H9 (cell line): ENCODE results near the gene SMIM22. TPM values are rescaled to one million over a fixed set of nuclear protein-coding genes. Genes with fewer than 3 reads are reported as not detected.

Source experiments
- DNase-seq: peaks from one replicate; pipeline ENCODE4 v3.0.0-alpha.2; 2017
- H2AFZ ChIP-seq: one replicate; pipeline ENCODE4 v1.6.1; 2013; ENCODE audit warnings: mild to moderate bottlenecking, low read length, control low read depth, moderate library complexity
- H2AK5ac ChIP-seq: 2 replicates; pipeline ENCODE4 v1.6.1; 2013; ENCODE audit warnings: low read length, control low read depth, mixed read lengths; ENCODE audit not compliant: insufficient read length
- H2BK120ac ChIP-seq: one replicate; pipeline ENCODE4 v1.6.1; 2013; ENCODE audit warnings: low read depth, mild to moderate bottlenecking, low read length, control low read depth, inconsistent platforms; ENCODE audit not compliant: poor library complexity, severe bottlenecking
- H2BK12ac ChIP-seq: 2 replicates; pipeline ENCODE4 v1.6.1; 2013; ENCODE audit warnings: low read length, control low read depth, mixed read lengths, low read depth; ENCODE audit not compliant: insufficient read length
- H2BK15ac ChIP-seq: 2 replicates; pipeline ENCODE4 v1.6.1; 2013; ENCODE audit warnings: low read depth, low read length, control low read depth
- H2BK20ac ChIP-seq: one replicate; pipeline ENCODE4 v1.6.1; 2013; ENCODE audit warnings: low read depth, mild to moderate bottlenecking, low read length, control low read depth, inconsistent platforms; ENCODE audit not compliant: poor library complexity, severe bottlenecking
- H2BK5ac ChIP-seq: 2 replicates; pipeline ENCODE4 v1.6.1; 2013; ENCODE audit warnings: low read length, control low read depth, mixed read lengths; ENCODE audit not compliant: insufficient read length
- H3K14ac ChIP-seq: 2 replicates; pipeline ENCODE4 v1.6.1; 2013; ENCODE audit warnings: low read length, control low read depth; ENCODE audit not compliant: insufficient read depth
- H3K18ac ChIP-seq: 2 replicates; pipeline ENCODE4 v1.6.1; 2013; ENCODE audit warnings: low read depth, mild to moderate bottlenecking, mixed read lengths, low read length, control low read depth; ENCODE audit not compliant: insufficient read length
- H3K23ac ChIP-seq: 2 replicates; pipeline ENCODE4 v1.6.1; 2013; ENCODE audit warnings: low read length, control low read depth, mixed read lengths, low read depth; ENCODE audit not compliant: insufficient read length
- H3K23me2 ChIP-seq: 2 replicates; pipeline ENCODE4 v1.6.1; 2013; ENCODE audit warnings: low read depth, mild to moderate bottlenecking, mixed read lengths, low read length, control low read depth; ENCODE audit not compliant: insufficient read length, poor library complexity, severe bottlenecking
- H3K27ac ChIP-seq: 2 replicates; pipeline ENCODE4 v1.5.1; 2013; ENCODE audit warnings: low read length, control low read depth, mixed read lengths, low read depth; ENCODE audit not compliant: insufficient read length
- H3K27me3 ChIP-seq: 2 replicates; pipeline ENCODE4 v1.6.1; 2013; ENCODE audit warnings: low read length, control low read depth, inconsistent platforms; ENCODE audit not compliant: insufficient read depth
- H3K4ac ChIP-seq: 2 replicates; pipeline ENCODE4 v1.6.1; 2013; ENCODE audit warnings: low read depth, mild to moderate bottlenecking, control low read depth, inconsistent platforms, low read length, moderate library complexity
- H3K4me1 ChIP-seq: 2 replicates; pipeline ENCODE4 v1.6.1; 2013; ENCODE audit warnings: low read length, control low read depth, inconsistent platforms; ENCODE audit not compliant: insufficient read depth
- H3K4me2 ChIP-seq: 2 replicates; pipeline ENCODE4 v1.6.1; 2013; ENCODE audit warnings: low read length, control low read depth, mixed read lengths; ENCODE audit not compliant: insufficient read length, insufficient read depth
- H3K56ac ChIP-seq: 2 replicates; pipeline ENCODE4 v1.6.1; 2013; ENCODE audit warnings: low read depth, mild to moderate bottlenecking, mixed read lengths, low read length, control low read depth; ENCODE audit not compliant: insufficient read length
- H3K79me1 ChIP-seq: 2 replicates; pipeline ENCODE4 v1.6.1; 2013; ENCODE audit warnings: low read depth, mild to moderate bottlenecking, moderate library complexity, low read length, control low read depth, inconsistent platforms; ENCODE audit not compliant: insufficient read depth, poor library complexity, severe bottlenecking
- H3K79me2 ChIP-seq: 2 replicates; pipeline ENCODE4 v1.6.1; 2013; ENCODE audit warnings: low read length, control low read depth, inconsistent platforms; ENCODE audit not compliant: insufficient read depth
- H3K9ac ChIP-seq: 2 replicates; pipeline ENCODE4 v1.6.1; 2013; ENCODE audit warnings: low read length, control low read depth, mixed read lengths; ENCODE audit not compliant: insufficient read length; ENCODE audit errors: extremely low read depth
- H3K9me3 ChIP-seq: one replicate; pipeline ENCODE4 v1.6.1; 2013; ENCODE audit warnings: low read depth, low read length, inconsistent platforms; ENCODE audit not compliant: control insufficient read depth
- H3T11ph ChIP-seq: one replicate; pipeline ENCODE4 v1.6.1; 2013; ENCODE audit warnings: mild to moderate bottlenecking, low read length, control low read depth, inconsistent platforms
- H4K20me1 ChIP-seq: one replicate; pipeline ENCODE4 v1.6.1; 2013; ENCODE audit not compliant: control insufficient read depth, insufficient read length, insufficient read depth
- H4K5ac ChIP-seq: 2 replicates; pipeline ENCODE4 v1.6.1; 2013; ENCODE audit warnings: low read depth, mild to moderate bottlenecking, mixed read lengths, low read length, control low read depth; ENCODE audit not compliant: insufficient read length
- H4K8ac ChIP-seq: replicated peaks from 2 replicates; pipeline ENCODE4 v1.6.1; 2013; ENCODE audit warnings: low read length, control low read depth, mixed read lengths, low read depth; ENCODE audit not compliant: insufficient read length
- H4K91ac ChIP-seq: 2 replicates; pipeline ENCODE4 v1.6.1; 2013; ENCODE audit warnings: low read depth, mild to moderate bottlenecking, moderate library complexity, mixed read lengths, low read length, control low read depth; ENCODE audit not compliant: insufficient read length
- H3K27ac Mint-ChIP-seq, 3 experiments: 2 replicates in 2 of 3; 3 replicates in 1 of 3; pipeline ENCODE4 v1.8.0; 2020 to 2021; ENCODE audit warnings: mixed read lengths in 3 of 3, mild to moderate bottlenecking in 1 of 3, moderate library complexity in 1 of 3
- H3K27me3 Mint-ChIP-seq: 2 replicates; pipeline ENCODE4 v1.8.0; 2021; ENCODE audit warnings: low read depth, mild to moderate bottlenecking, moderate library complexity, mixed read lengths
- H3K36me3 Mint-ChIP-seq, 3 experiments: 2 replicates in 2 of 3; 3 replicates in 1 of 3; pipeline ENCODE4 v1.8.0; 2020 to 2021; ENCODE audit warnings: low read depth in 3 of 3, mixed read lengths in 3 of 3; ENCODE audit not compliant: insufficient read depth in 1 of 3
- H3K4me1 Mint-ChIP-seq, 2 experiments: 2 replicates each; pipeline ENCODE4 v1.8.0; 2020; ENCODE audit warnings: mixed read lengths in 2 of 2
- H3K4me3 Mint-ChIP-seq, 2 experiments: 2 replicates in 1 of 2; 3 replicates in 1 of 2; pipeline ENCODE4 v1.8.0; 2020 to 2021; ENCODE audit warnings: mild to moderate bottlenecking in 2 of 2, mixed read lengths in 2 of 2, moderate library complexity in 1 of 2
- H3K9me3 Mint-ChIP-seq, 2 experiments: 2 replicates in 1 of 2; 3 replicates in 1 of 2; pipeline ENCODE4 v1.8.0; 2020; ENCODE audit warnings: mild to moderate bottlenecking in 2 of 2, mixed read lengths in 2 of 2, moderate library complexity in 1 of 2
- CTCF ChIP-seq: fragments of 200-600 bp; sonication (generic); conservative IDR thresholded peaks from 3 replicates; pipeline ENCODE4 v1.8.0; 2021; ENCODE audit warnings: antibody characterized with exemption, mild to moderate bottlenecking
- WGBS: extraction: QIAGEN DNeasy Blood & Tissue Kit; methylation state at CpG from one replicate; pipeline ENCODE4 v1.1.7; 2013; ENCODE audit warnings: missing lambda C conversion rate, low lambda C conversion rate, mixed read lengths; ENCODE audit not compliant: insufficient read length; ENCODE audit errors: extremely low coverage; 5-methylcytosine and 5-hydroxymethylcytosine counted together
- total RNA-seq: library from RNA; stranded (reverse); gene quantifications from 2 replicates; pipeline ENCODE4 v1.2.1, GENCODE V29; 2021

The SMIM22 gene
- total RNA-seq, 1 experiment from 2014 or later = not detected

GRCh38 chr16:4811242-4811641 lies 16.1 kb downstream of the SMIM22 start:
- Histone ChIP-seq H3K27me3 (no peaks in the 10 kb centered on the region), H2BK12ac (no peak overlapping the region), H3K9me3 (no peaks in the 10 kb centered on the region), H3K9ac (no peak overlapping the region), H3K27ac (no peak overlapping the region), H3K14ac (no peak overlapping the region), H3T11ph (no peak overlapping the region), H2AFZ (no peak overlapping the region), H3K23ac (no peak overlapping the region), H3K56ac (no peak overlapping the region), H2AK5ac (no peak overlapping the region), H2BK20ac (no peak overlapping the region), H4K5ac (no peak overlapping the region), H3K23me2 (no peaks in the 10 kb centered on the region), H3K4ac (no peak overlapping the region), H4K8ac (no peak overlapping the region), H4K91ac (no peak overlapping the region), H3K4me2 (no peak overlapping the region), H3K79me1 (no peaks in the 10 kb centered on the region), H3K18ac (no peak overlapping the region), H2BK15ac (no peak overlapping the region), H4K20me1 (no peaks in the 10 kb centered on the region), H3K79me2 (no peaks in the 10 kb centered on the region), H3K4me1 (no peaks in the 10 kb centered on the region), H2BK5ac (no peak overlapping the region), H2BK120ac (no peak overlapping the region)
- peaks cover 32 to 82% (median 68%) of the 10 kb centered on the region in 3 experiments; a peak in 6 of 7 replicates for H3K36me3 Mint-ChIP-seq
- no peaks in the 10 kb centered on the region for H3K9me3 Mint-ChIP-seq
- TF ChIP-seq CTCF = no peak
- H3K4me3 Mint-ChIP-seq = no peak overlapping the region
- H3K27ac Mint-ChIP-seq = peak overlapping the region in 2 of 3 experiments; percentile 72 to 88; a peak in 2 of 7 replicates
- no peaks in the 10 kb centered on the region for H3K4me1 Mint-ChIP-seq
- H3K27me3 Mint-ChIP-seq = no peaks in the 10 kb centered on the region
- WGBS = no CpG with 5 or more reads among the region's 3 CpGs
- DNase-seq = no peak
